GM12878 (cell line): Measurements from ENCODE around the gene MICB.

Source experiments
- BRCA1 ChIP-seq: IDR thresholded peaks from 2 replicates; pipeline ENCODE4 v1.6.1; 2011; ENCODE audit warnings: low read depth, low read length, improper control_type of control experiment
- CHD4 ChIP-seq: fragments of 200-600 bp; sonication (generic); IDR thresholded peaks from 2 replicates; pipeline ENCODE4 v1.6.1; 2016; ENCODE audit warnings: mild to moderate bottlenecking
- EP300 ChIP-seq, 2 experiments: fragments of 150-350 bp in 1 of 2; IDR thresholded peaks; 2 replicates each; pipeline ENCODE4 v1.6.1; 2011 to 2012; ENCODE audit warnings: low read depth in 2 of 2, low read length in 2 of 2, borderline replicate concordance in 1 of 2, improper control_type of control experiment in 1 of 2, inconsistent platforms in 1 of 2; ENCODE audit not compliant: control insufficient read depth in 1 of 2
- HCFC1 ChIP-seq: fragments of 150-350 bp; IDR thresholded peaks from 2 replicates; pipeline ENCODE4 v1.6.1; 2014; ENCODE audit warnings: low read length
- POLR2A ChIP-seq: IDR thresholded peaks from 2 replicates; pipeline ENCODE4 v1.6.1; 2011; ENCODE audit warnings: low read depth, mild to moderate bottlenecking, low read length
- SREBF2 ChIP-seq: IDR thresholded peaks from 2 replicates; pipeline ENCODE4 v1.6.1; 2012; ENCODE audit warnings: mild to moderate bottlenecking, low read length
- SUPT20H ChIP-seq: IDR thresholded peaks from 2 replicates; pipeline ENCODE4 v1.6.1; 2011; ENCODE audit warnings: low read depth, mild to moderate bottlenecking, low read length, moderate library complexity, borderline replicate concordance; ENCODE audit not compliant: control insufficient read depth
- TAF1 ChIP-seq: IDR thresholded peaks from 2 replicates; pipeline ENCODE4 v1.6.1; 2011; ENCODE audit warnings: mild to moderate bottlenecking, low read depth, low read length, borderline replicate concordance
- YY1 ChIP-seq: IDR thresholded peaks from 2 replicates; pipeline ENCODE4 v1.6.1; 2011; ENCODE audit warnings: low read depth, mild to moderate bottlenecking, low read length
- ZBED1 ChIP-seq: IDR thresholded peaks from 2 replicates; pipeline ENCODE4 v1.6.1; 2016; ENCODE audit warnings: borderline replicate concordance
- TF ChIP-seq, protein P1 (sequence below): IDR thresholded peaks from 2 replicates; pipeline ENCODE4 v1.6.1; 2011; ENCODE audit warnings: mild to moderate bottlenecking, low read depth, low read length, moderate library complexity; ENCODE audit not compliant: insufficient replicate concordance
- TF ChIP-seq, protein P2 (sequence below), 3 experiments: IDR thresholded peaks in 2 of 3; conservative IDR thresholded peaks in 1 of 3; 2 replicates each; pipeline ENCODE4 v1.5.1; 2011; ENCODE audit warnings: low read depth in 3 of 3, low read length in 3 of 3, mild to moderate bottlenecking in 3 of 3, control low read depth in 2 of 3, moderate library complexity in 2 of 3, inconsistent platforms in 1 of 3, mixed read lengths in 1 of 3; ENCODE audit not compliant: control insufficient read depth in 2 of 3, insufficient read depth in 1 of 3; ENCODE audit errors: extremely low read depth in 1 of 3

GRCh38 chr6:31544676-31545075 lies 46.7 kb downstream of the MICB start:
- TF ChIP-seq, protein P1, sequence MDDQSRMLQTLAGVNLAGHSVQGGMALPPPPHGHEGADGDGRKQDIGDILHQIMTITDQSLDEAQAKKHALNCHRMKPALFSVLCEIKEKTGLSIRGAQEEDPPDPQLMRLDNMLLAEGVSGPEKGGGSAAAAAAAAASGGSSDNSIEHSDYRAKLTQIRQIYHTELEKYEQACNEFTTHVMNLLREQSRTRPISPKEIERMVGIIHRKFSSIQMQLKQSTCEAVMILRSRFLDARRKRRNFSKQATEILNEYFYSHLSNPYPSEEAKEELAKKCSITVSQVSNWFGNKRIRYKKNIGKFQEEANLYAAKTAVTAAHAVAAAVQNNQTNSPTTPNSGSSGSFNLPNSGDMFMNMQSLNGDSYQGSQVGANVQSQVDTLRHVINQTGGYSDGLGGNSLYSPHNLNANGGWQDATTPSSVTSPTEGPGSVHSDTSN: no peak
- no peak for TF ChIP-seq SUPT20H
- TF ChIP-seq BRCA1: no peak
- TF ChIP-seq TAF1: no peak
- no peak for TF ChIP-seq CHD4
- TF ChIP-seq, protein P2, sequence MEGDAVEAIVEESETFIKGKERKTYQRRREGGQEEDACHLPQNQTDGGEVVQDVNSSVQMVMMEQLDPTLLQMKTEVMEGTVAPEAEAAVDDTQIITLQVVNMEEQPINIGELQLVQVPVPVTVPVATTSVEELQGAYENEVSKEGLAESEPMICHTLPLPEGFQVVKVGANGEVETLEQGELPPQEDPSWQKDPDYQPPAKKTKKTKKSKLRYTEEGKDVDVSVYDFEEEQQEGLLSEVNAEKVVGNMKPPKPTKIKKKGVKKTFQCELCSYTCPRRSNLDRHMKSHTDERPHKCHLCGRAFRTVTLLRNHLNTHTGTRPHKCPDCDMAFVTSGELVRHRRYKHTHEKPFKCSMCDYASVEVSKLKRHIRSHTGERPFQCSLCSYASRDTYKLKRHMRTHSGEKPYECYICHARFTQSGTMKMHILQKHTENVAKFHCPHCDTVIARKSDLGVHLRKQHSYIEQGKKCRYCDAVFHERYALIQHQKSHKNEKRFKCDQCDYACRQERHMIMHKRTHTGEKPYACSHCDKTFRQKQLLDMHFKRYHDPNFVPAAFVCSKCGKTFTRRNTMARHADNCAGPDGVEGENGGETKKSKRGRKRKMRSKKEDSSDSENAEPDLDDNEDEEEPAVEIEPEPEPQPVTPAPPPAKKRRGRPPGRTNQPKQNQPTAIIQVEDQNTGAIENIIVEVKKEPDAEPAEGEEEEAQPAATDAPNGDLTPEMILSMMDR (IDR thresholded peaks at IDR 0.05 in 2 of 3, conservative IDR thresholded peaks at IDR 0.05 in 1 of 3; ENCODE audit: control insufficient read depth in 2 of 3, extremely low read depth in 1 of 3, insufficient read depth in 1 of 3, low read depth in 3 of 3, low read length in 3 of 3): no peak
- no peak for TF ChIP-seq EP300 (IDR thresholded peaks at IDR 0.05; ENCODE audit: borderline replicate concordance in 1 of 2, control insufficient read depth in 1 of 2, low read depth in 2 of 2, low read length in 2 of 2)
- no peak for TF ChIP-seq ZBED1
- TF ChIP-seq HCFC1: no peak
- TF ChIP-seq SREBF2: no peak
- TF ChIP-seq POLR2A: no peak
- TF ChIP-seq YY1: no peak
